Left kidney (tissue), 2 donors: ENCODE measurements around the gene CYSTM1. TPM values are rescaled to one million over a fixed set of nuclear protein-coding genes. Genes with fewer than 3 reads are reported as not detected.

ENCODE experiments used
- DNase-seq: peaks from one replicate; pipeline ENCODE4 v3.0.0-alpha.2; 2013
- polyA plus RNA-seq: library from polyadenylated mRNA; unstranded; fragments of 120-200 nt; gene quantifications from one replicate; pipeline ENCODE4 v1.2.1, GENCODE V29; 2013; ENCODE audit not compliant: insufficient read length

Gene CYSTM1
- polyA plus RNA-seq, 1 donor: 54.2 TPM

DNA sequence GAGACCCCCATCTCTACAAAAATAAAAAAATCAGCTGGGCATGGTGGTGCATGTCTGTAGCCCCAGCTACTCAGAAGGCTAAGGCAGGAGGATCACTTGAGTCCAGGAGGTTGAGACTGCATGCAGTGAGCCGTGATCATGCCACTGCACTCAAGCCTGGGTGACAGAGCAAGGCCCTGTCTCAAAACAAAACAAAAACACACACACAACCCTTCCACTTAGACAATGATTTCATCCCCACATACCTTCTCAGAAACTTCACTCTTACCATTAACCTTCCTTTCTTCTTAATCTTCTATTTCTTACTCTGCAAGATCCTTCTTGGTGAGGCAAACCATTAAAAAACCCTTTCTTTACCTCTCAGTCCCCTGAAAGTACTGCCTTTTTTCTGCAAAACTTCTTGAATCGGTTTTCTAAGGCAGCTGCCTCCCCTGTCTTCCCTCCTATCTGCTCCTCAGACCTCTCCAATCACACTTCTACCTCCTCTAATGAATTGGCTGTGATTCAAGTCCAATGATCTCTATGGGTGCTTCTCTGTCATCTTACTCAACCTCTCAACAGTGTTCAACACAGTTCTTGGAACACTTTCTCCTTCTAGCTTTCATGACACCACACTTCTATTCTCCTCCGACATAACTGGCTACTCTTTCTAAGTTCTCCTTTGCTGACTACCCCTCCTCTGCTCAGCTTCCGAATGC is 80.6 kb downstream of the CYSTM1 start:
- DNase-seq: no peak

DNA sequence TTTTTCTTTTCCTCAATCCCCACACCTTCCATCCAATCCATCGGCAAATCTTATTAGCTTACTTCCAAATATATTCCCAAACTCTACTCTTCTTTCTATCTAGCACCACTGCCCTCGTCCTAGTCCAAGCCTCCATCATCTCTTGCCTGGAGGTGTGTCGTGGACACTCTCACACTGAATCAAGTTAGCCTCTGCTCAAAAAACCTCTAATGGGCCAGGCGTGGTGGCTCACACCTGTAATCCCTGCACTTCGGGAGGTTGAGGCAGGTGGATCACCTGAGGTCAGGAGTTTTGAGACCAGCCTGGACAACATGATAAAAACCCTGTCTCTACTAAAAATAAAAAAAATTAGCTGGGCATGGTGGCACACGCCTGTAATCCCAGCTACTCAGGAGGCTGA is 81.7 kb downstream of the CYSTM1 start:
- DNase-seq: no peak

DNA sequence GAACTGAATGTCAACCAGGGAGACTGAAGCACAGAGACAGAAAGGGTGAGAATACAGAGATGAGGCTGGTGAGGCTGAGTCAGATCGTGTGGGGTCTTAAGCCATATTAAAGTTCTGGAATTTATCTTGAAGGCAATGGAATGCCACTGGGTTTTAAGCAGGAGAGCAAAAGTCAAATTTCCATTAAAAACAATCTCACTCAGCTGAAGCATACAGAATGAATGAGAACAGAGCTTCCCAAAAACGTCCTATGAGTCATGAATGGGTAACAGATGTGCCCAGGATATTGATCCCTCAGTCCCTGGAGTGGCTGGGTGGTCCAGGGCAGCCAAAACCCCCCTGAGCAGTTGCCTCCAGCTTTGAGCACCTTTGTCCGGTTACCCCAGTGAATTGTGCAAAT is 83.0 kb downstream of the CYSTM1 start:
- no peak for DNase-seq

DNA sequence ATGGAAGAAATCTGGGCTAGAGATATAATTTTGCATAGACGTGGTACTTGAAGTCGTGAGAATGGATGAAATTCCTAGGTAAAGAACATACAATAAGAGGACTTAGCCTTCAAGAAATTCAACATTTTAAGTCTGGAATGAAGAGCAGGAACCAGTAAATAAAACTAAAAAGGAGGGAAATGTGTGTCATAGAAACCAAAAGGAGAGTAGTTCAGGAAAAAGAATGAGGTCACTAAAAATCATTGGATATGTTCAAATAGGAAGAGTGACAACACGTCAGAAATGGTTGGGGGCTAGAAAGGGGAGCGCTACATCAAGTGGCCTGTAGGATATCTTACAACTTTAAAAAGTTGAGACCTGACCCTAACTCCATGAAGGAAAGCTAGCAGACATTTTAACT is 83.9 kb downstream of the CYSTM1 start:
- no peak for DNase-seq

DNA sequence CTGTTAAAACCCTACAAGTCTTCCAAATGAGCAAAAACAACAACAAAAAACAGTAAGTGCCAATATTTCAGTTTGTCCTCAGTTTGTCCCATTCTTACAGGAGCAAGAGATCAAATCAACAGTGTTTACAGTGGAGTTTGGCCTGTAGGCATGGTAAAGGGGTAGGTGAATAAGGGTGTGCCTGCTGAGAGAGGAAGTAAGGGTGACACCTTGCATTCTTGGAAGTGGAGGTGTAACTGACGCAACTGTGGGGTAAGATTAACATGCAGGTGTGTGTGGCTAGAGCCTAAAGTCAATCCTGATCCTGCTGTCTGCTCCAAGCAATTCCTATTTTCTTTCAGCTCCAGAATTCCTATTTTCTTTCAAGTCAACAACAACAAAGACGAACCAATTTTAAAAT is 84.5 kb downstream of the CYSTM1 start:
- no peak for DNase-seq

DNA sequence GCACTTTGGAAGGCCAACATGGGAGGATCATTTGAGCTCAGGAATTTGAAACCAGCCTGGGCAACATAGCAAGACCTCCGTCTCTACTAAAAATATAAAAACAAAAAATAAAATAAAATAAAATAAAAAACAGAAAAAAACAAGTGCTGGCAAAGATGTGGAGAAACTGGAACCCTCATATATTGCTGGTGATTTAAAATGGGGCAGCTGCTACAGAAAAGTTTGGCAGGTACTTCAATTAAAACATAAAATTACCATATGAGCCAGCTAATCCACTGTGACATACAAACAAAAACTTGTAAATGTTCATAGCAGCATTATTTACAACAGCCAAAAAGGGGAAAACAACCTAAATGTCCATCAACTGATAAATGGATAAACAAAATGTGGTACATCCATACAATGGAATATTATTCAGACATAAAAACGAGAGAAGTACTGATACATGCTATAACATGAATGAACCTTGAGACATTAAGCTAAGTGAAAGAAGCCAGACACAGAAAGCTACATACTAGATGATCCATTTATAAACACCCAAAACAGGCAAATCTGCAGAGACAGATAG is 85.2 kb downstream of the CYSTM1 start:
- DNase-seq: no peak

DNA sequence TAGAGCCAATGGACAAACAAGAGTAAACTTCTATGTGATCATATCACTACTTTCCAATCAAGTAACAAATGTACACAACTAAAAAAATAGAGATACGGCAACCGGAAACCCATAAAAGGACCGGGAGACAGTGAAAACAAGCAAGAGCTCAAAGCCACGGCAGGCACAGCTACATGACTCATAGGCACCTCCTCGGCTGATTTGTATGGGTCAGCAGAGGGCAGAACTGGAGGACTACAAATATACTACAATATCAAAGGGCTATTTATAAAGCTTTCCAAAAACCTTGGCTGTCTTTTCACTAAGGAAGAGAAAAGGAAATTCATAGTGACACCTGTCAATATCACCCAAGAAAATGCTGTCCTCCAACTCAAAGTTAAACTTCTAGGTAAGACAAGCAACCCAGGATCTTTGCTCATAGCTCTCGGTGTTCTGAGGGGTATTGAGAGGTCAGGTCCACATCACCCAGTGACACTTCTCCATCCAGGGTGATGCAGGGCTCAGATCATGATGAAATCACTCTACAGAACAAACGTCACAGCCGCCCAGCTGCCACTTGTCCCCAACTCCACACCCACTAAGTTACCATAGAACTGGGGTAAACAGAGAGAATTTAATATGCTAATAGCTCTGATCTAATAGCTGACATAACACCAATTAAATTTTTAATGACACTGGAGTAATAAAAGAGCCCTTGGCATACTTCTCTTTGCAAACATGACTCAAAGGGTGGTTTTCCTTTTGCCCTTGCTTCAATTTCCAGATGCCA is 86.6 kb downstream of the CYSTM1 start:
- DNase-seq: no peak

DNA sequence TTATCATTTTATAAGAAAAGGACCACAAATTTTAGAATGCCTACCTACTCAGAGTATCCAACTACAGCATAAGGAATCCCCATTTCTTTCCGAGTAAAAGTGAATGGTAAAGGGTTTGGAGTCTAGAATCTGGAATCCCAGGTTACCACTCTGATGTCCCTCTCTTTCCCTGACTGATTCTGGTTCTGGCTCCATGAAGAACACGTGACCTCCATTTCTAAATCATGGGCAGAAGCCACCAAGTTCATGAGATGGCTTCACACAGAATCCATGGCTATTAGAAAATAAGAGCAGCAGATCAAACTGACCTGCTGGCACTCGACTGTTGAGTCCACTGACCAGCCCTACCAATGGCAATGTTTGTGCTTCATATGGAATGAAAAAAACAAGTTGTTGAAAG is 87.2 kb downstream of the CYSTM1 start:
- no peak for DNase-seq

DNA sequence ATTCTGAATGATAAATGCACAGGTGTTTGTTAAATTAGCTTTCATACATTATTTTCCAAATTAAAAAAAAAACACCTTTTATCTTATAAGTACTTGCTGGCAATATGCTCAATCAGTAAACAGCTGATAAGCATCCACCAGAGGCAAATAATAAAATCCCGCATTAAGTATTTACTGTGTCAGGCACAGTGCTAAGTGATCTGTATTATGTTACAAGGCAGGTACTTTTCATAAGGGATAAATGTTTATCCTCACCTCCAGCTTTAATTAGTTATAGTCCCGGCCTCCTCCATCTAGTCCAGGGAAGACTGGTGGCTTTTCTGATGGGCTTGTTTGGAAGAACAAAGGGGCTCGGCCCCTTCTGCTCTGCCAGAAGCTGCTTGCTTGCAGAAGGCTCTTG is 87.9 kb downstream of the CYSTM1 start:
- DNase-seq: no peak

DNA sequence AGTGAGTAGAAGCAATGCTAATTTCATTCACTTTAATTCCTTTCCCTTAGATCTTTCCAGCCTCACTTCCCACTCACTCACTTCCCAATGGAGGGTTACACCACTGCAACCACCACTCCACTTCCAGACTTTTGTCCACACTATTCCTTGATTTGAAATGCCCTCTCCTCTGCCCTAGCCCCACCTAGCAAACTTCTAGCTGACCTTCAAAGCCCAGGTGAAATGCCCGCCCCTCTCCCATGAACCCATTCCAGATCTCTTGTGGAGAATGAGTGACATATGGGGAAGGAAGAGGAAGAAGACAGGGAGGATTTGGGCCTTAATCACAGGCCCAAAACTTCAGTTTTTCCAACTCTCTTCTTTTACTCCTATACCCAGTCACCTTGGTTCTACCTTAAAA is 90.9 kb downstream of the CYSTM1 start:
- no peak for DNase-seq

DNA sequence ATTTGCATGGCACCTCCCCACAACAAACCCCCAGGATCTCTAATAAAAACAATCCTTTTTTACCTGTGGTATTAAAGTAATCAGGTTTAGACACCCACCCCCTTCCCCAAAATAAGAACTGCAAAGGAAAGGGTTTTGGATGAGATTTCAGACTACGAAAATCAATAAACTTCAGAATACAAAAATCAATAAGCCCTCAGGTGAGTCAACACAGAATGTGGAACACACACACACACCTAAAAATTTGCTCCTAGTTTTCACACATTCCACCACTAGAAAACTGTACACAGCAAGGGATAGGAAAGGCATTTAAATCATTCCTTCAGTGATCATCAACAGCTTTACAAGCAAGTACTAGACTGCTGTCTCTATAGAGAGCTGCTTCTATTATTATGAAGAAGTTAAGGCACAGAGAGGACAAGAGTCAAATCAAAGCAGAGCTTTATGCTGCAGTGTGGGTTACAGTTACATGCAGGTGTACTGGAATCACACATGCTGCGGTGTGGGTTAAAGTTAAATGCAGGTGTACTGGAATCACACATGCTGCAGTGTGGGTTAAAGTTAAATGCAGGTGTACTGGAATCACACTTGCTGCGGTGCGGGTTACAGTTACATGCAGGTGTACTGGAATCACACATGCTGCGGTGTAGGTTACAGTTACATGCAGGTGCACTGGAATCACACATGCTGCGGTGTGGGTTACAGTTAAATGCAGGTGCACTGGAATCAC is 91.6 kb downstream of the CYSTM1 start:
- DNase-seq: no peak

DNA sequence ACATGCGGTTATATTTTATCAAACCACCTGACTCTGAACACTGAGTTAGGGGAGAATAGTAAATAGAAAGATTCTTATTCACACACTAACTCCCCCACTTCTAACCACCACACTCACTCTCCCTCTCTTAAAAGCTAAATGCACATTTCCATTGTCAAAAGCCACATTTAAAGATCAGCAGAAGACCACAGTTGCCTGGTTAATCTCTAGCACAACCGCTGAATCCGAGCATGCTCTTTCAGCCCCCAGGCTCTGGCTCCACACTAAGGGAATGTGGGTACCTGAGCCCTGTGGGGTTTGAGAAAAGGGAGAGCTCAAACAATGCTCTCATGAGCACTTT is 92.2 kb downstream of the CYSTM1 start:
- DNase-seq: no peak

DNA sequence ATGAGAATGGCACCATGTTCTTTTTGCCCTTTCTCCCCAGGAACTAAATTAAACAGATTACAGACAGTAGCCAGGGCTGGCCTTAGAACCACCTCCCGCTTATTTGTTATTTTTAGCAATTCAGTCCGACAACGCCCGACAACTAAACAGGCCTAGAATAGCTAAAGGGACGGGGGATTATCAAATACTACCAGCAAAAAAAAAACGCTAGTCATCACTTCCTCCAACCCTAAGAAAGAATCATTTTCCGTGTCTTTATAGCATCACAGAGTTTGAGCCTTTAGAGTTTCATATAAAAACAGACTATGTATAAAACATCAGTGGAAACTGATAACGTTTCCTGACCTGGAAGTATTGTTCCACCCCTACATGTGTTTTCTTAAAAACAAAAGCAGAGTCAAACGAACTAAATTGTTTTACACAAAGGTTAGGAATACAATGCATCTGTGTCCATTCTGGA is 92.6 kb downstream of the CYSTM1 start:
- no peak for DNase-seq

DNA sequence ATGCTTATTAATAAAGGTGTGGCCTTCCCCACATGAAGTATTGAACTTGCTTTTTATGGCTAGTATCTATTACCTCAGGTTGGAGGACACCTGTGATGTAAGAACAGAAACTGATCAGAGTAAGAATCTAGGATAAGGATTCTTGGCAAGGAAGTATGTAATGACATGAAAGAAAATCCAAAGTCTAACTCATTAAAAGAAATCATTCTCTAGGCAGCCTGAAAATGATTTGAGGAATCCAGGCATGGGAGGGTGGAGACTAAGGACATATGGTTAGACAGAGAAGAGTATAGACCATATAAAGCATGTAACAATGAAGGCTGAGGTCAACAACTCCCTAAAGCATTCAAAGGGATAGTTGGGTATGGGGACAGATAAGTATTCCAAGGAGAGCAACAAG is 95.0 kb downstream of the CYSTM1 start:
- DNase-seq: no peak

DNA sequence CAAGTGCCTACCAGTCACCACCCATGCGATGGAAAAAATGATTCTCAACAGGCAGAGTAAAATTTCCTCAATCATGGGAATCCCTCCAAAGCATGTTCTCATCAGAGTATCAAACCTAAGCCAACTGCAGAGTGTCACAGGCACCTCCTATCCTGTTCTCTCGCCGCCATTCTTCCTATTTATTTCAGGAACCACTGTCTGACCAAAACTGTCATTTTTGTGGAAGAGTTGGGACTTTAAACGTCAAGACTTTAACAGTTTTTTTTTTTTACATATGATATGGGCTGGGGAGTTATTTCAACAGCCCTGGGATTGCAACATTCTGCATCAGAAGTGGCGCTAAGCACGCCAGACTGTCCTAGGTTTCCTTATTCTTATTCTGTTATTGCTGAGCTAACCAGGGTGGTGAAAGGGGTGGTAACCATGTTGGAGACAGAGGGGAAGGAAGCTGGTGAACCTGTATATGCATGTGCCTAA is 98.5 kb downstream of the CYSTM1 start:
- no peak for DNase-seq

DNA sequence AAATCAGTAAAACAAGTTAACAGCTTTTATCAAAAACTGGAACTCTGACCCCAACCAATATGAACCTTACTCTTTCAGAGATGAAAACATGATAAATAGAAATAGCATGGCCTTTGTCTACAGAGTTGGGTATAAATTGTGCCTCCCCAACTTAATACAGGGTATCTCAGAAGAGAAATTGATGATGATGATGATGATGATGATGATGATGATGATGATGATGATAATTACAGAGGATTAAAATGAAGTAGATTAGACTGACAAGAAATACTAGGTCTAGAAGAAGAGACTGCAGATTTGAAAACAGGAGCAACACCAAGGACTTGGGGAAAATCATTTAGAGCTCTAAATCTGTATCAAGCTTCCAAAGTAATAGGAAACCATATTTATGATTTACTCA is 100.8 kb downstream of the CYSTM1 start:
- no peak for DNase-seq

DNA sequence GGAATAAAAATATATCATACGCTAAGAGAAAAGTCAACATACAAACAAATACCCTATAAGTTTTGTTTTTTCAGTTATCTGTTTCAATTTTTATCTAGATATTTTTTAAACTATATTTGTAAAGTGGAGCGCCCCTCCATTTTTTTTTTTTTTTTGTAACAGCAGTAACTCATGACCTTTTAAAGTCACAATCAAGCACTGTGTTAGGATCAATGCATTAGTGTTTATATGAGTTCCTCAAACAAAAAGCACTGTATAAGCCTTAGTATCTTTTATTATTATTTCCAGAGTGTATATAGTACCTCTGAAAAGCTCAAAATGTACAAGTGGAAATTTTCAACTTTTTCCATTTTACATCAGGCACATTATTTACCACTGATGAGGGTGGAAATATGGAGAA is 107.3 kb downstream of the CYSTM1 start:
- no peak for DNase-seq

DNA sequence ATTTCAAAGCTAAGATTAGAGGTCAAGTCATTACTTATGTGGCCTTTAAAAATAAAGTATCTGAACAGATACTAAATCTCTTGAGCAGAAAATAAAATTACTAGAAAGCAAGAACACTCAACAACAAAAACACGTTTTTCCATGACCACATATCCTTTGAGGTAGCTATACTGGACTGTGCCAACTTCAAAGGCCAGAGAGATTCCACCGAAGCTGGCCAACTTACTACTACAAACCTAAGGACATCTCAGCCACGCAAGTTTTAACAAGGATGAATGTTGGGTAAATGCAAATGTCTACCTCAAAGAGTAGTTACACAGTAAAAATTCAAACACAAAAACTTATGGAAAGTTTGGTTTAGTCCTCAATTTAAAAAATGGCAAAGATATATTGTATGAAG is 109.0 kb downstream of the CYSTM1 start:
- DNase-seq: no peak

DNA sequence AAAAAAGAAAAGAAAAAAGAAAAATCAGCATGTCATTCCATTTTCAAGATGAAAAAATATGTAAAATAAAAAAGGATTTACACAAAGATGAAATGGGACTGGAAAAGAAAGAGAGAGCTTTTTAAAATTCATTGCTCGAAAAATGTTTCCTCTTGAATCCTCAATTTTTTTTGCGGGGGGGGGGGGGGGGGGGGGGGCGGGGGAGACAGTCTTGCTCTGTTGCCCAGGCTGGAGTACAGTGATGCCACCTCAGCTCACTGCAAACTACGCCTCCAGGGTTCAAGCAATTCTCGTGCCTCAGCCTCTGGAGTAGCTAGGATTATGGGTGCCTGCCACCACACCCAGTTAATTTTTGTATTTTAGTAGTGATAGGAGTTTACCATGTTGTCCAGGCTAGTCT is 111.4 kb downstream of the CYSTM1 start:
- no peak for DNase-seq

DNA sequence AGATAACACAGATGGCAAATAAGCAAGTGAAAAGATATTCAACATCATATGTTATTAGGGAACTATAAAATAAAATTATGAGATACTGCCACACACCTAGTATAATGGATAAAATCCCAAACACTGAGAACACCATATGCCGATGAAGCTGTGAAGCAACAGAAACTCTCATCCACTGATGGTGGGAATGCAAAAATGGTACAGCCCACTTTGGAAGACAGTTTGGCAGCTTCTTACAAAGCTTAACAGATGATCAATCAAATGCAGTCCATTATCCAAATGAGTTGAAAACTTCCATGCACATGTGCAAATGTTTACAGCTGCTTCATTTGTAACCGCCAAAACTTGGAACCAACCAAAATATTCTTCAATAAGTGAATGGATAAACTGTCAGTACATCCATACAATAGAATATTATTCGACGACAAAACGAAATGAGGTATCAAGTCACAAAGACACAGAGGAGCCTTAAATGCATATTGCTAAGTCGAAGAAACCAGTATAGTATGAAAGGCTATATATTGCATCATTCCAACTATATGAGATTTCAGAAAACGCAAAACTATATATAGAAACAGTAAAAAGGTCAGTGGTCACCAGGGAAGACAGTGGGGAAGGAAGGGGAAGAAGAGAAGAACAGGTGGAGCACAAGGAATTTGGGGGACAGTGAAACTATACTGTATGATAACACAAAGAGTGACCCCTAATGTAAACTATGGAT is 113.0 kb downstream of the CYSTM1 start:
- DNase-seq: no peak

DNA sequence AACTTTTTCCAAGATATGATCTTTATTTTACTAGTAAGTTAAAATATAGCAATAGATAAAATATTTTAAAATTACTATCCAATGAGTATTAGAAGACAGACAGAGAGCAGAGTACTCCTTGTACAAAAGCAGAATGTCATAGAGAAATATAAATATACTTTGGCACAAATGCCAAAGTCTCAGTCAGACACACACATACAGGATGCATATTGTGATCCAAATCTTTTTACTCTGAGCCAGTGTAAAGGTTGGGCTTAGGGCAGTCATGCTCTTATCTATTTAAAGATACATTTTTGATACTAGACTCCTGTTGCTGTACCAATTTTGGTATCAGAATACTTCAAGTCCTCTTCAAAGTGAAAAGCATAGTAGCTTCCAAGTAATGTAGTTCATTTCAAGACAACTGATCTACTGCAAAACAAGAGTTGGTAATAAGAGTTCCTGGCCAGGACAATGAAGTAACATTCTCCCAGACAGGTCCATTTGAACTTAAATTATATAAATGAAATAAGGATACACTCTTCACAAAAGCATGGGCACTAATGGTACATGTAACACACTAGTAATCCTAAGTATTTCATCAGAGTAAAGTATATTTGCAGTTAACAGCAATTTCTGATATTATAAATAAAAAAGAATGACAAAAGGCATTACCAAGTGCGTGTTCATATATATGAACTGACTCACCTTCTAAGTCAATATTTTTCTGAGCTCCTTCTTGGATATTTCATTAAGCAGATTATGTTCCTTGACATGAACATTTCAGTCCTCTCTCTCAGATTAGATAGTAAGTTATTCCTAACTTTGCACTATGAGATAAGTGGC is 117.4 kb downstream of the CYSTM1 start:
- DNase-seq: no peak
